WTC11 (cell line): ENCODE data around the gene ADRA2C. TPM values are rescaled to one million over a fixed set of nuclear protein-coding genes. Genes with fewer than 3 reads are reported as not detected.

Experiments
- ATAC-seq: fragments of 200-7000 bp; cut with Tn5 transposase; 2 replicates; pipeline ENCODE4 v1.10.0; 2021; ENCODE audit warnings: mild to moderate bottlenecking, moderate library complexity
- CTCF ChIA-PET: fragments of 300-600 bp; sonication (Branson Sonifier 250); formaldehyde crosslinking; loops from one replicate; lab custom pipeline; 2021; ENCODE audit warnings: antibody characterized with exemption; lab: Charles Lee
- POLR2A ChIA-PET: fragments of 350-600 bp; sonication (Branson Sonifier 250); formaldehyde crosslinking; loops from one replicate; lab custom pipeline; 2021; ENCODE audit warnings: antibody characterized with exemption; lab: Charles Lee
- DNase-seq: peaks from one replicate; pipeline ENCODE4 v3.0.0; 2021; ENCODE audit warnings: low spot score
- H3K27ac Mint-ChIP-seq: 2 replicates; pipeline ENCODE4 v1.8.0; 2021; ENCODE audit warnings: mixed read lengths
- H3K27me3 Mint-ChIP-seq: 2 replicates; pipeline ENCODE4 v1.8.0; 2021; ENCODE audit warnings: low read depth, mild to moderate bottlenecking, moderate library complexity, mixed read lengths
- H3K36me3 Mint-ChIP-seq: 2 replicates; pipeline ENCODE4 v1.8.0; 2021; ENCODE audit warnings: mixed read lengths
- H3K4me1 Mint-ChIP-seq: 2 replicates; pipeline ENCODE4 v1.8.0; 2022; ENCODE audit warnings: mixed read lengths
- H3K4me3 Mint-ChIP-seq: 2 replicates; pipeline ENCODE4 v1.8.0; 2021; ENCODE audit warnings: mild to moderate bottlenecking, moderate library complexity, mixed read lengths
- H3K9me3 Mint-ChIP-seq: 2 replicates; pipeline ENCODE4 v1.8.0; 2021; ENCODE audit warnings: mixed read lengths
- EMX1 ChIP-seq: fragments of 250-450 bp; sonication (Bioruptor Pico); IDR thresholded peaks from 2 replicates; pipeline ENCODE4 v1.8.0; 2021; ENCODE audit warnings: mild to moderate bottlenecking
- FOXP1 ChIP-seq: sonication (generic); formaldehyde crosslinking; IDR thresholded peaks from 2 replicates; pipeline ENCODE4 v1.8.0; 2022; ENCODE audit warnings: missing genetic modification reagents, mild to moderate bottlenecking, moderate library complexity, borderline replicate concordance
- GTF2I ChIP-seq: fragments of 250-450 bp; sonication (Bioruptor Pico); conservative IDR thresholded peaks from 2 replicates; pipeline ENCODE4 v1.4.0; 2021; ENCODE audit warnings: mild to moderate bottlenecking
- KAT7 ChIP-seq: sonication (generic); formaldehyde crosslinking; IDR thresholded peaks from 2 replicates; pipeline ENCODE4 v1.8.1; 2023; ENCODE audit warnings: missing genetic modification reagents, mild to moderate bottlenecking, borderline replicate concordance
- NFATC4 ChIP-seq: fragments of 250-450 bp; sonication (Bioruptor Pico); IDR thresholded peaks from 2 replicates; pipeline ENCODE4 v1.9.0; 2021; ENCODE audit warnings: mild to moderate bottlenecking
- NR3C1 ChIP-seq: sonication (generic); formaldehyde crosslinking; conservative IDR thresholded peaks from 2 replicates; pipeline ENCODE4 v1.8.1; 2023; ENCODE audit warnings: low read depth, mild to moderate bottlenecking, missing genetic modification reagents
- USF1 ChIP-seq: sonication (generic); formaldehyde crosslinking; IDR thresholded peaks from 2 replicates; pipeline ENCODE4 v1.8.0; 2022; ENCODE audit warnings: mild to moderate bottlenecking, missing genetic modification reagents
- USF2 ChIP-seq: sonication (generic); formaldehyde crosslinking; IDR thresholded peaks from 2 replicates; pipeline ENCODE4 v1.8.1; 2023; ENCODE audit warnings: mild to moderate bottlenecking, missing genetic modification reagents, moderate library complexity
- ZNF121 ChIP-seq: sonication (generic); formaldehyde crosslinking; IDR thresholded peaks from 2 replicates; pipeline ENCODE4 v1.8.0; 2023; ENCODE audit warnings: missing genetic modification reagents
- ZNF219 ChIP-seq: sonication (generic); formaldehyde crosslinking; IDR thresholded peaks from 2 replicates; pipeline ENCODE4 v1.8.0; 2023; ENCODE audit warnings: missing genetic modification reagents, mild to moderate bottlenecking, borderline replicate concordance
- ZNF317 ChIP-seq: sonication (generic); formaldehyde crosslinking; IDR thresholded peaks from 2 replicates; pipeline ENCODE4 v1.8.1; 2023; ENCODE audit warnings: low read depth, mild to moderate bottlenecking, moderate library complexity, missing genetic modification reagents, borderline replicate concordance
- ZNF396 ChIP-seq: fragments of 250-450 bp; sonication (Bioruptor Pico); IDR thresholded peaks from 2 replicates; pipeline ENCODE4 v1.8.0; 2021; ENCODE audit warnings: mild to moderate bottlenecking, moderate library complexity, borderline replicate concordance
- ZNF416 ChIP-seq: fragments of 250-450 bp; sonication (Bioruptor Pico); IDR thresholded peaks from 2 replicates; pipeline ENCODE4 v1.9.0; 2021; ENCODE audit warnings: mild to moderate bottlenecking, inconsistent platforms
- ZNF671 ChIP-seq: fragments of 250-450 bp; sonication (Bioruptor Pico); IDR thresholded peaks from 2 replicates; pipeline ENCODE4 v1.8.0; 2021; ENCODE audit warnings: mild to moderate bottlenecking
- total RNA-seq: library from RNA; stranded (reverse); gene quantifications from 3 replicates; pipeline ENCODE4 v1.2.3, GENCODE V29; 2021
- TF ChIP-seq, protein P1 (sequence below): fragments of 250-450 bp; sonication (Bioruptor Pico); IDR thresholded peaks from 2 replicates; pipeline ENCODE4 v1.9.0; 2021; ENCODE audit warnings: mild to moderate bottlenecking
- TF ChIP-seq, protein P2 (sequence below): fragments of 250-450 bp; sonication (Bioruptor Pico); IDR thresholded peaks from 2 replicates; pipeline ENCODE4 v1.9.0; 2021; ENCODE audit warnings: mild to moderate bottlenecking, borderline replicate concordance
- TF ChIP-seq, protein P3 (sequence below): sonication (generic); formaldehyde crosslinking; IDR thresholded peaks from 2 replicates; pipeline ENCODE4 v1.8.0; 2022; ENCODE audit warnings: mild to moderate bottlenecking, missing genetic modification reagents
- TF ChIP-seq, protein P4 (sequence below): sonication (generic); formaldehyde crosslinking; IDR thresholded peaks from 2 replicates; pipeline ENCODE4 v1.8.1; 2022; ENCODE audit warnings: mild to moderate bottlenecking, missing genetic modification reagents, moderate library complexity, borderline replicate concordance
- TF ChIP-seq, protein P5 (sequence below): sonication (generic); formaldehyde crosslinking; IDR thresholded peaks from 2 replicates; pipeline ENCODE4 v1.8.0; 2022; ENCODE audit warnings: missing genetic modification reagents

ADRA2C gene
- total RNA-seq, 1 experiment from 2014 or later = 21.8 TPM

- ChIA-PET CTCF (no interaction called here), POLR2A (no interaction called here)
- Mint-ChIP-seq H3K27me3 (no peaks in the 10 kb centered on the region), H3K4me3 (no peak overlapping the region), H3K27ac (no peak overlapping the region), H3K36me3 (no peaks in the 10 kb centered on the region), H3K9me3 (no peaks in the 10 kb centered on the region), H3K4me1 (peaks cover 4% of the 10 kb centered on the region; the same call in 1 of the 2 replicates)
- DNase-seq = no peak
- ATAC-seq = no peak
- TF ChIP-seq, protein P1, sequence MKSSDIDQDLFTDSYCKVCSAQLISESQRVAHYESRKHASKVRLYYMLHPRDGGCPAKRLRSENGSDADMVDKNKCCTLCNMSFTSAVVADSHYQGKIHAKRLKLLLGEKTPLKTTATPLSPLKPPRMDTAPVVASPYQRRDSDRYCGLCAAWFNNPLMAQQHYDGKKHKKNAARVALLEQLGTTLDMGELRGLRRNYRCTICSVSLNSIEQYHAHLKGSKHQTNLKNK (CRISPR knock-in tag) = no peak
- TF ChIP-seq, protein P2, sequence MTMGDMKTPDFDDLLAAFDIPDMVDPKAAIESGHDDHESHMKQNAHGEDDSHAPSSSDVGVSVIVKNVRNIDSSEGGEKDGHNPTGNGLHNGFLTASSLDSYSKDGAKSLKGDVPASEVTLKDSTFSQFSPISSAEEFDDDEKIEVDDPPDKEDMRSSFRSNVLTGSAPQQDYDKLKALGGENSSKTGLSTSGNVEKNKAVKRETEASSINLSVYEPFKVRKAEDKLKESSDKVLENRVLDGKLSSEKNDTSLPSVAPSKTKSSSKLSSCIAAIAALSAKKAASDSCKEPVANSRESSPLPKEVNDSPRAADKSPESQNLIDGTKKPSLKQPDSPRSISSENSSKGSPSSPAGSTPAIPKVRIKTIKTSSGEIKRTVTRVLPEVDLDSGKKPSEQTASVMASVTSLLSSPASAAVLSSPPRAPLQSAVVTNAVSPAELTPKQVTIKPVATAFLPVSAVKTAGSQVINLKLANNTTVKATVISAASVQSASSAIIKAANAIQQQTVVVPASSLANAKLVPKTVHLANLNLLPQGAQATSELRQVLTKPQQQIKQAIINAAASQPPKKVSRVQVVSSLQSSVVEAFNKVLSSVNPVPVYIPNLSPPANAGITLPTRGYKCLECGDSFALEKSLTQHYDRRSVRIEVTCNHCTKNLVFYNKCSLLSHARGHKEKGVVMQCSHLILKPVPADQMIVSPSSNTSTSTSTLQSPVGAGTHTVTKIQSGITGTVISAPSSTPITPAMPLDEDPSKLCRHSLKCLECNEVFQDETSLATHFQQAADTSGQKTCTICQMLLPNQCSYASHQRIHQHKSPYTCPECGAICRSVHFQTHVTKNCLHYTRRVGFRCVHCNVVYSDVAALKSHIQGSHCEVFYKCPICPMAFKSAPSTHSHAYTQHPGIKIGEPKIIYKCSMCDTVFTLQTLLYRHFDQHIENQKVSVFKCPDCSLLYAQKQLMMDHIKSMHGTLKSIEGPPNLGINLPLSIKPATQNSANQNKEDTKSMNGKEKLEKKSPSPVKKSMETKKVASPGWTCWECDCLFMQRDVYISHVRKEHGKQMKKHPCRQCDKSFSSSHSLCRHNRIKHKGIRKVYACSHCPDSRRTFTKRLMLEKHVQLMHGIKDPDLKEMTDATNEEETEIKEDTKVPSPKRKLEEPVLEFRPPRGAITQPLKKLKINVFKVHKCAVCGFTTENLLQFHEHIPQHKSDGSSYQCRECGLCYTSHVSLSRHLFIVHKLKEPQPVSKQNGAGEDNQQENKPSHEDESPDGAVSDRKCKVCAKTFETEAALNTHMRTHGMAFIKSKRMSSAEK (CRISPR knock-in tag) = no peak
- TF ChIP-seq EMX1 (CRISPR knock-in tag) = no peak
- TF ChIP-seq, protein P3, sequence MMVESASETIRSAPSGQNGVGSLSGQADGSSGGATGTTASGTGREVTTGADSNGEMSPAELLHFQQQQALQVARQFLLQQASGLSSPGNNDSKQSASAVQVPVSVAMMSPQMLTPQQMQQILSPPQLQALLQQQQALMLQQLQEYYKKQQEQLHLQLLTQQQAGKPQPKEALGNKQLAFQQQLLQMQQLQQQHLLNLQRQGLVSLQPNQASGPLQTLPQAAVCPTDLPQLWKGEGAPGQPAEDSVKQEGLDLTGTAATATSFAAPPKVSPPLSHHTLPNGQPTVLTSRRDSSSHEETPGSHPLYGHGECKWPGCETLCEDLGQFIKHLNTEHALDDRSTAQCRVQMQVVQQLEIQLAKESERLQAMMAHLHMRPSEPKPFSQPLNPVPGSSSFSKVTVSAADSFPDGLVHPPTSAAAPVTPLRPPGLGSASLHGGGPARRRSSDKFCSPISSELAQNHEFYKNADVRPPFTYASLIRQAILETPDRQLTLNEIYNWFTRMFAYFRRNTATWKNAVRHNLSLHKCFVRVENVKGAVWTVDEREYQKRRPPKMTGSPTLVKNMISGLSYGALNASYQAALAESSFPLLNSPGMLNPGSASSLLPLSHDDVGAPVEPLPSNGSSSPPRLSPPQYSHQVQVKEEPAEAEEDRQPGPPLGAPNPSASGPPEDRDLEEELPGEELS (CRISPR knock-in tag) = no peak
- no peak for TF ChIP-seq USF1
- no peak for TF ChIP-seq ZNF317 (CRISPR knock-in tag)
- no peak for TF ChIP-seq NFATC4 (CRISPR knock-in tag)
- TF ChIP-seq FOXP1 (CRISPR knock-in tag) = no peak
- no peak for TF ChIP-seq USF2 (CRISPR knock-in tag)
- no peak for TF ChIP-seq ZNF219 (CRISPR knock-in tag)
- TF ChIP-seq KAT7 (CRISPR knock-in tag) = no peak
- TF ChIP-seq NR3C1 = no peak
- TF ChIP-seq ZNF416 (CRISPR knock-in tag) = no peak
- TF ChIP-seq, protein P4, sequence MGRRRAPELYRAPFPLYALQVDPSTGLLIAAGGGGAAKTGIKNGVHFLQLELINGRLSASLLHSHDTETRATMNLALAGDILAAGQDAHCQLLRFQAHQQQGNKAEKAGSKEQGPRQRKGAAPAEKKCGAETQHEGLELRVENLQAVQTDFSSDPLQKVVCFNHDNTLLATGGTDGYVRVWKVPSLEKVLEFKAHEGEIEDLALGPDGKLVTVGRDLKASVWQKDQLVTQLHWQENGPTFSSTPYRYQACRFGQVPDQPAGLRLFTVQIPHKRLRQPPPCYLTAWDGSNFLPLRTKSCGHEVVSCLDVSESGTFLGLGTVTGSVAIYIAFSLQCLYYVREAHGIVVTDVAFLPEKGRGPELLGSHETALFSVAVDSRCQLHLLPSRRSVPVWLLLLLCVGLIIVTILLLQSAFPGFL (CRISPR knock-in tag) = no peak
- TF ChIP-seq, protein P5, sequence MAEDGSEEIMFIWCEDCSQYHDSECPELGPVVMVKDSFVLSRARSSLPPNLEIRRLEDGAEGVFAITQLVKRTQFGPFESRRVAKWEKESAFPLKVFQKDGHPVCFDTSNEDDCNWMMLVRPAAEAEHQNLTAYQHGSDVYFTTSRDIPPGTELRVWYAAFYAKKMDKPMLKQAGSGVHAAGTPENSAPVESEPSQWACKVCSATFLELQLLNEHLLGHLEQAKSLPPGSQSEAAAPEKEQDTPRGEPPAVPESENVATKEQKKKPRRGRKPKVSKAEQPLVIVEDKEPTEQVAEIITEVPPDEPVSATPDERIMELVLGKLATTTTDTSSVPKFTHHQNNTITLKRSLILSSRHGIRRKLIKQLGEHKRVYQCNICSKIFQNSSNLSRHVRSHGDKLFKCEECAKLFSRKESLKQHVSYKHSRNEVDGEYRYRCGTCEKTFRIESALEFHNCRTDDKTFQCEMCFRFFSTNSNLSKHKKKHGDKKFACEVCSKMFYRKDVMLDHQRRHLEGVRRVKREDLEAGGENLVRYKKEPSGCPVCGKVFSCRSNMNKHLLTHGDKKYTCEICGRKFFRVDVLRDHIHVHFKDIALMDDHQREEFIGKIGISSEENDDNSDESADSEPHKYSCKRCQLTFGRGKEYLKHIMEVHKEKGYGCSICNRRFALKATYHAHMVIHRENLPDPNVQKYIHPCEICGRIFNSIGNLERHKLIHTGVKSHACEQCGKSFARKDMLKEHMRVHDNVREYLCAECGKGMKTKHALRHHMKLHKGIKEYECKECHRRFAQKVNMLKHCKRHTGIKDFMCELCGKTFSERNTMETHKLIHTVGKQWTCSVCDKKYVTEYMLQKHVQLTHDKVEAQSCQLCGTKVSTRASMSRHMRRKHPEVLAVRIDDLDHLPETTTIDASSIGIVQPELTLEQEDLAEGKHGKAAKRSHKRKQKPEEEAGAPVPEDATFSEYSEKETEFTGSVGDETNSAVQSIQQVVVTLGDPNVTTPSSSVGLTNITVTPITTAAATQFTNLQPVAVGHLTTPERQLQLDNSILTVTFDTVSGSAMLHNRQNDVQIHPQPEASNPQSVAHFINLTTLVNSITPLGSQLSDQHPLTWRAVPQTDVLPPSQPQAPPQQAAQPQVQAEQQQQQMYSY = no peak
- no peak for TF ChIP-seq GTF2I (CRISPR knock-in tag)
- TF ChIP-seq ZNF396 (CRISPR knock-in tag) = no peak
- no peak for TF ChIP-seq ZNF671 (CRISPR knock-in tag)
- TF ChIP-seq ZNF121 = no peak
- TF ChIP-seq, all 79 proteins: peak for 0
Measured at GRCh38 chr4:3776166-3777032, 10.2 kb downstream of the ADRA2C start.
